HUDEP-2 (cell line): ENCODE results near the gene XYLT1.

Experiments
- DNase-seq, 76 experiments: peaks; one replicate each; lab custom pipeline; 2025; ENCODE audit not compliant: unreplicated experiment in 76 of 76; lab: John Stamatoyannopoulos, UW

XYLT1 gene

GRCh38 chr16:17377360-17378324 lies 93.1 kb downstream of the XYLT1 start:
- no peak for DNase-seq

DNA sequence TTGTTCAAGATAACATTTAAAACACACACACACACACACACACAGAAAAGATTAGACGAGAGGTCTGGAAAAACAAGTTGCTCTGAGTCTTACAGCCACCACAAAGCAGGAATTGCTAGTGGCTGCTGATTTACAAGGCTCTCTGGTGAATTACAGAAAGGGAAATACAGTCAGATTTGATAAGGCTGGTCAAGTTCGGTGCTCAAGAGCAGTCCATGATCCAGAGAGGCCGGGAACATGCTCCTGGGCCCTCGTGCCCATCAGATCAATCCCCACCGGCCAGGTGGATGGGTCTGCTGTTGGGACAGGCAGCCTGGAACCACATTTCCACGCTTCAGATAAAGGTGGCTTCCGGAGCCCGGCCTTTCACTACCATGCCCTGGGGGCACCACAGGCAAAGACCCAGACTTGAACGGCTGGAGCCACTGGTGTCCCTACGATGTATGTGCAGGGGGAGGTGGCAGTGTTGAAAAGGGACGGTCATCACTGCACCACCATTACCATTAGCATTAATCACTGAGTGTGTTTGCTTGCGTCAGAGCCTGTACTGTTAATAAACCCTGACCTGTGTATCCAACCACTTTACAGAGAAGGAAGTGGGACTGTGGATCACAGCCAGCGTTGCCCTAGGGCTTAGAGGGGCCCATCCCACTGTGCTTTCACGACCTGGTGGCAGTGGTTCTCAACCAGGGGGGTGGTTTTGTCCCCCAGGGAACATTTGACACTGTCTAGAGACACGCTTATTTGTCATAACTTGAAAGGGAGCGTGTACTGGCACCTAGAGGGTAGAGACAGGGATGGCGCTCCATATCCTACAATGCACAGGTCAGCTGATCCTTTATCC lies 95.1 kb downstream of the XYLT1 start:
- DNase-seq: no peak

DNA sequence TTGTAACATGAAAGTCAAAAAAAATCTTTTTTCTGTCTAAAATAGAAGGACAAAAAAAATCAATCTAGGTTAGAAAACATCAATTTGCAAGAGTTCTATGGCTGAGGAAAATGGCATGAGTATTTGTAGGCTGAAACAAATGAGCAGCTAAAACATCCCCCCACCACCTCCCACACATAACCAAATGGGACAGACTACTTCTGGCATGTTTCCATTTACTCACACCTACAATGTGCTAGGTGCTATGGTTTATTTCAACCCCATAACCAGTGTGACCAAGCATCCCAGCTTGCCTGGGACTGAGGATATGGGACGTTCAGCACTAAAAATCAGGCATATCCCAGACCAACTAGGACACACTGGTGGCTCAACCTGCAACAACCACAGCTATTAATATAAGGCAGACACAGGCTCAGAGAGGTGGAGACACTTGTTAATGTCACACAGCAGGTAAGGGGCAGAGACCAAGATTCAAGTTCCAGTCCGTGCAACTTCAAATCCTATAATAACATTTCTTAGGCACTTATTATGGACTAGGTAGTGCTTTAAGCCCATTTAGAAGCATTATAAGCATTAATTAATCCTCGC lies 96.0 kb downstream of the XYLT1 start:
- no peak for DNase-seq

- no peak for DNase-seq
Measured at GRCh38 chr16:17373533-17373932, 97.2 kb downstream of the XYLT1 start.

- DNase-seq: no peak
Measured at GRCh38 chr16:17372386-17372785, 98.4 kb downstream of the XYLT1 start.

- no peak for DNase-seq
Measured at GRCh38 chr16:17371299-17371698, 99.5 kb downstream of the XYLT1 start.

GRCh38 chr16:17370731-17371285 lies 100.0 kb downstream of the XYLT1 start:
- DNase-seq: no peak

DNA sequence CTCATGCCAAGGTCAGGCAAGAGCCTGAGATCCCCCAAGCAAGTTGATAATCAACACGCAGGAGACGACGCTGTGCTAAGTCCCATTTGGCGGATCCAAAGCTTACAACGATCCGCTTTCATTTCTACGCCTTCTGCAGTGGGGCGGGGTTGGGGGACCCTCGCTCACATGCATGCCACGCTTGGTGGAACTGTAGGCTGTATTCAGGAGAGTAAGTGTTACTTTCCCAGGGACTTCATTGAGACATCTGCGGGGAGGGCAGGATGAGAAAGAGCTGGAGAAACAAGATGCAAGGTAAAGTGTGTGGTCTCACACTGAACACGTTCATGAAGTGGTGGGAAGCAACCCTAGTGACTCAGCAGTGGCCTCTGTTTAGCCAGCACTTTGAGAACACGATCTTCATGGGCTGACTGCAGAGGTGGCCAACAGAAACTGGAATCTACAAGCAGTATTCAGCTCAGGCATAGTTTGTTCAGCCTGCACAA lies 100.5 kb downstream of the XYLT1 start:
- no peak for DNase-seq

GRCh38 chr16:17369421-17370222 lies 101.1 kb downstream of the XYLT1 start:
- DNase-seq: no peak

DNA sequence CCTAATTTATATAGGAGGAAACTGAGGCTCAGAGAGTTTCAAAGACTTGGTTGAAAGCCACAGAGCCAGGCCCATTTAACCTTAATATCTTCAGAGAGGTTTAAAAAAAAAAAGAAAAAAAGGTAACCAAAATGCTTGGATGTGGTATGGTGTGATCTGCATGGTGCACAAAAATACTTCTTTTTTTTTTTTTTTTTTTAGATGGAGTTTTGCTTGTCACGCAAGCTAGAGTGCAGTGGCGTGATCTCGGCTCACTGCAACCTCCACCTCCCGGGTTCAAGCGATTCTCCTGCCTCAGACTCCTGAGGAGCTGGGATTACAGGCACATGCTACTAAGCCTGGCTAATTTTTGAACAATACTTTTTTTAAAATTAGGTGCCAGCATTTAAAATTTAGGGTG lies 101.8 kb downstream of the XYLT1 start:
- DNase-seq: no peak

DNA sequence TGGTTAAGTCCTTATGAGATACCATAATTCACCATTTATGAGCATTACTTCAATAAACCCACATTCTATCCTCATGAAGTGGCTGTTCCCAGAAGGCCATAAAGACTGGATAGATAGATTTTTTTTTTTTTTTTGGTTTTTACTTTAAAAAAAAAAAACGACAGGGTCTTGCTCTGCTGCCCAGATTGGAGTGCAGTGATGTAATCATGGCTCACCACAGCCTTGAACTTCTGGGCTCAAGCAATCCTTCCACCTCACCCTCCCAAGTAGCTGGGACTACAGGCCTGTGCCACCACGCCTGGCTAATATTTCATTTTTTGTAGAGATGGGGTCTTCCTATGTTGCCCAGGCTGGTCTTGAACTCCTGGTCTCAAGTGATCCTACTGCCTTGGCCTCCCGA lies 102.3 kb downstream of the XYLT1 start:
- DNase-seq: no peak

DNA sequence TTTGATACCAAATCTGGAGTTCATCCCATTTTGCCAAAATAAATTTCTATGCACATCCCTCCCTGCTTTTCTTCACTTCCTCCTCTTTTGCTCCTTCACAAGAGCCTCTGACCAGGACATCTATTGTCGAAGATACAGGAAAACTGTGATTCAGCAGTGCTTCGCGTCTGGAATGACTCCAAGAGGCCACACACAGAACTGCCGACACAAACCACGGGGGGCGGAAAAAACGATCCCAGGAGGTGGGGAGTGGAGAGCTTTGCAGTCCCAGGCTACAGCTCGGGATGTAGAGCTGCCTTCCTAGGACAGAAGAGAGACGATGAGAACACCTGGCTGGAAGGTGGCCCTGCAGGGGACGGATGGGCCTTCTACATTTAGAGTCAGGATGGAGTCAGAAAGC lies 102.8 kb downstream of the XYLT1 start:
- no peak for DNase-seq

DNA sequence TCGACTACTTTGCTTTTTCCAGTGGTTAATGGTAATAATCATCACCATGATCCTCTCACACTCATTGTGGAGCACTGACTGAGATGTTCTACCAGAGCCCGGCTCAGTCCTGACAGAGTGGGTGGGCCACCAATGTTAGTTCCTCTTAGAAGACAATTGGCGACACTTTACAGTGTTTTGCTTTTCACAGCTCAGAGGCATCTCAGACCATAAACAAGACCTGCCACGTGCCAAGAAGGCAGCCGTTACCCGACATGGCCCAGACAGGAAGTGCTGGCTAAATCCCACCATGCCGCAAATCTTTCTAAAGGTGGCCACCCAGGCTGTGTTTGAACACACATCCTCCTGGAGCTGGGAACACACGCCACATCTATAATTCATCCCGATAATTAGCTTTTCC lies 103.7 kb downstream of the XYLT1 start:
- no peak for DNase-seq

- DNase-seq: no peak
Measured at GRCh38 chr16:17366299-17366961, 104.3 kb downstream of the XYLT1 start.

GRCh38 chr16:17365591-17366298 lies 105.0 kb downstream of the XYLT1 start:
- DNase-seq: no peak

DNA sequence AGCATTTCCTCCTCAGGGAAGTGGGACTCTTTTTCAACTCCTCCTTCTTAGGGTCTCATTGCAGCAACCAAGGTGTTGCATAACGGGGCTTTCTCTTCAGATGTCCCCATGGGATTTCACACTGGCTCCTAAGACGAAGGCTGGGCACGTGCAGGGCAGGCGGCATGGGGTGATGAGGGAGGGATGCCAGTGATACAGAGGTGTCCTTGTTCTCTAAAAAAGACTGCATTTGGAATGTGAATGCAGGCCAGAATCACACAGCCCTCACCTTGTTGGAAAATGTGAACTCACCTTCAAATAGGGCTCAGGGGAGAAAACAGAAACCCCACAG lies 105.6 kb downstream of the XYLT1 start:
- no peak for DNase-seq

DNA sequence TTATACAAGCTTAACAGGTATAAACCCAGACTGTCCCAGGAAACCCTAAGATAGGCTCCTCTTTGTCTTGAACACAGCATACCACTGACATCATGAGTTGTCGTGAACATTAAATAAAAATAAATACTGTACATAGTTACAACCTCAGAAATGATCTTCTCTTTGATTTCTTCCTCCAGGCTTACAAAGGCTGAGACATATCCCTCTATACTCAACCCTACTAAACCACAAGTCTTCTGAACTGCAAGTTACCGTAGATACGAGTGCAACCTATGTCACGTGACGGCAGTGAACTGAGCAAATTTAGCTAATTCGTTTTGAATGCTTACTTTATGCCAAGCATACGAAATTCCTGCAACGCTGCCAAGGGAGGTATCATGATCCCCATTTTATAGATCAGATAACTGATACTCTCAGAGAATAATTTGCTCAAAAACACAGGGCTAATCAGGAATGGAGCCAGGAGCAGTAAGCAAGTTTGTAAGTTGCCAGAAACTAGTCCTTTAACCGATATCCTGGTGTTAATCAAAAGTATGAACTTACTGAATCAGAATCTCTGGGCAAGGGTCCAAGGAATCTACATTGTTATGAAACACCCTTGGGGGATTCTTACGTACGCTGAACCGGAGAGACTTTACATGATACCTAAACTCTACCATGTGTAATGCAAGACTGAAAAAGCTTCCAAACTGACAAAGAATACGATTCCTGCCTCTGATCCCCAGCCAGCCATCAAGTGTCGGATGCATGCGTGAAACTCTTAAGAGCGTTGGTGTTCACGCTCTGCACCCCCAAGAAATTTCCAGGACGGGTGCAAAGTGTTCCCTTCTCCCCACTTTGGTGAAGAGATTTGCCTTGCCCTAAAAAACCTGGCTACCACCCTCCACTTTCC lies 106.2 kb downstream of the XYLT1 start:
- DNase-seq: no peak

- no peak for DNase-seq
Measured at GRCh38 chr16:17362946-17363345, 107.8 kb downstream of the XYLT1 start.
